Left kidney (tissue), 2 donors: ENCODE results near the gene SLC1A1. TPM values are rescaled to one million over a fixed set of nuclear protein-coding genes. Genes with fewer than 3 reads are reported as not detected.

Source experiments
- DNase-seq: peaks from one replicate; pipeline ENCODE4 v3.0.0-alpha.2; 2013
- polyA plus RNA-seq: library from polyadenylated mRNA; unstranded; fragments of 120-200 nt; gene quantifications from one replicate; pipeline ENCODE4 v1.2.1, GENCODE V29; 2013; ENCODE audit not compliant: insufficient read length

The SLC1A1 gene
- polyA plus RNA-seq, 1 donor = 20.7 TPM

DNA sequence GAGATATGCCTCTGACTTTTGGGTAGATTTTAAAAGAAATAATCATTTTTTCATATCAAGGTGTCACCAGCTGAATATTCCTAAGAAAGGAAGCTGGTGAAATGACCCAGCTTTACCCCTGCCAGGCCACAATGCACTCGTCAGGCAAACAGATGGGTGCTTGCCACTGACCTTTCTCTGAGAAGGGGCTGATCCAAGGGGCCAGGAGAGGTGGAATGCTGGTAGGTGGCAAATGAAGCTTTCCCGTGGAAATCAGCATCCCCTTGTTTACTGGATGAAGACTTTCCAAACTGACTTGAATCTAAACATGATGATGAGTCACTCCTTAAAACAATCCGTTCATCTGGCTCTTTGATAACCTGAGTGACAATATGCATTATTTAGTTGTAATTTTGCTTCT, 127.5 kb downstream of the SLC1A1 start:
- no peak for DNase-seq

DNA sequence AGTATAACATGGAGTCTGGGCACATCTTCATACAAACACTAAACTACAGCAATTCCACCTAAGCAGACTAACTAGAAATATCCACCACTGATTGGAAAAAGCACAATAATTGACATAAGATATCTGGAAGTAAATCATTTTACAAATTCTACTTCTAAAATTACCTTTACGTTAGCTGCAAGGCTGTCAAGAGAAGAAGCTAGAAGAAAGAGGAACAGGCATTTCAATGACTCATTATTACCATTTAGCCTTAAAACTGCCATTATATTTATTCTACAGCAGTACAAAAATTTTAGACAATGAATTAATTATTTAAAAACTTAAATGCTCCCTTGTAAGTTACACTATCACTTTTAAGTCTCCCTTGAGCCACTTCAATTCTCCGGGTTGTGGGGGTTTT, 128.4 kb downstream of the SLC1A1 start:
- no peak for DNase-seq

DNA sequence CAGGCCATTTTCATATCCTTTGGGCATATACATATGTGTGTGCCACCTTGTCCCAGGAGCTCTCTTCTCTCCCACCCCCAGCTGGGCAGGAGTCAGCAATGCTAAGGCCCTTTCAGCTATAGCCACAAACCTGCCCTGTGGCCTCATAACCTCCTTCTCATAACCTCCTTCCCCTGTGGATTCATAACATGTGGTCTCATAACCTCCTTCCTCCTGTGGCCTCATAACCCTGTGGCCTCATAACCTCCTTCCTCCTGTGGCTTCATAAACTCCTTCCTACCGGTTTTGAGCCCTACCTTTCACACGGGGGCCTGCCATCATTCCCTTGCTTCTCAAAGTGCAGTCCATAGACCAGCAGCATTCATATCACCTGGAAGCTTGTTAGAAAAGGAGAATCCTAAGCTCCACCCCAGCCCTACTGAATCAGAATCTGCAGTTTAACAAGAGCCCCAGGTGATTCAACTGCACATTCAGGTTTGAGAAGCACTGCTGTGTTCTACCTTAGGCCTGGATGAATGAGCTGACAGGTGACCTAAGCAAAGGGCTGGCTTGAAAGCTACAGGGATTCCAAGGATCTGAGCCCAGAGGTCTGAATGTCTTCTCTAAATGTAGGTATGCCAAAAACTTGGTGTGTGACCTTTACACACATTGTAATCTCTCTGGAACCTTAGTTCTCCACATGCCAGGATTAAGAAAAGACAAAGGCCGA, 129.9 kb downstream of the SLC1A1 start:
- no peak for DNase-seq

DNA sequence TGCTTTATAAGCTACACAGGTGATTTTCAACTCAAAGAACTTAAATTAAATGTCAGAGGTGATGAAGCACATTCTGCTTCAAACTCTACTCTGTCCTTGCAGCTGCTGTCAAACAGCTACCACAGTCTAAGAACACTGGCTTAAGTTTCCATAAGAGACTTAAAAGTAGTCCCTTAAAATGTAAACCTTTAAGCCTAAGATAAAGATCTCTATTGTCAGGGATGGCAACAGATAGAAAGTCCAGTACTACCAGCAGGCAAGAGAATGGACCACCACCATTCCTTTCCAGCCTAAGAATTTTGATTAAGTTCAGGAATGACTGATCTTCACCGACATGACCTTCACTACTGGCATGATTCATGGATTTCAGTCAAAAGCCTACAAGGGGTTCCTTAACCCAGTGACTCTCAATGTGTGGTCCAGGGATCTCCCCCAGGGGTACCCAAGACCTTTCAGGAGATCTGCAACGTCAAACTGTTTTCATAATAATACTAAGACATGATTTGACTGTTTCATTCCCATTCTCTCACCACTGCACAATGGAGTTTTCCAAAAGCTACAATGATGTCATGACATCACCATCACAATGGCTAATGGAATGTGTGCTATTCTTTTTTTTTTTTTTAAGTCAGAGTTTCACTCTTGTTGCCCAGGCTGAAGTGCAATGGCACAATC, 130.8 kb downstream of the SLC1A1 start:
- DNase-seq = no peak

GRCh38 chr9:4622016-4622415, 131.7 kb downstream of the SLC1A1 start:
- DNase-seq = no peak

DNA sequence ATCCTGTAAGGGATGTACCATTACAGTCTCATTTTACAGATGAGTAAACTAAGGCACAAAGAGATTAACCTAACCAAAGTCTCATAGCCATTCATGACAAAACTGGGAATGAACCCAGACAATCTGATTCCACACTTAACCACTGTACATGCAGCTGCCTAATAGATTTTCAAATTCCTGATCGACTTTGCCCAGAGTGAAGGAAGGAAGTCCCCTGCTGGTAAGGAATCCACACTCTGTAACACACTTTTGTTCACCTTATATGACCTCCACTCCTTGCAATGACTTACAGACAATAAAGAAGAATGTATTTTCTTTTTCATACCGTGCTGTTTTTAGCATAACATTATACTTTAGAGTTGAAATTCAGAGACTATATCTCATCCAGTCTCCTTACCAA, 140.6 kb downstream of the SLC1A1 start:
- no peak for DNase-seq

Other genes starting within 250 kb of the SLC1A1 start
- gene GLIS3, start 190.4 kb upstream of the SLC1A1 start, polyA plus RNA-seq = 25.1 TPM
- 17.8 TPM for gene PLPP6, start 171.8 kb downstream of the SLC1A1 start, polyA plus RNA-seq
- gene SPATA6L, start 176.0 kb downstream of the SLC1A1 start, polyA plus RNA-seq = 5.3 TPM
- gene CDC37L1, start 189.1 kb downstream of the SLC1A1 start, polyA plus RNA-seq = 18.5 TPM